ENCODE data around the gene BAIAP2L1.

Gene BAIAP2L1

DNA sequence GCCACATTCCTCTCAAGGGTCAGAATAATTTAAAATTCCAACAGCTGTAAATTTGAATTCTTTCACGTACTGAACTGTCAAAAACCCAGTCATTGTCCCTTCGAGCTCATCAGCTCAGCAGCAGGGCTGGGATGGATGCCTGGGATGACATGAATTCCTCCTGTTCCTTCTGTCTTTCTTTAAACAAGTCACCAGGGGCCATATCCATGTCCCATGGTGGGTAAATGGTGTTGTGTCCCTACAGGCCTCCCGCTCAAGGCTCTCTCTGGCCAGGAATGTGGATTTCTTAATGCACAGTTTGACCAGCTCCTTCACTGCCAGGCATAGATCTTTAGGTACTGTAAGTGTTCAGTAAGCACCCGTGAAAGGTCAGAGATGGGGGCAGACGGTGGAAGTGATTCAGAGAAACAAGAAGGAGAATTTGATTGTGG lies 135.0 kb downstream of the BAIAP2L1 start:
- DNase-seq: no peak

DNA sequence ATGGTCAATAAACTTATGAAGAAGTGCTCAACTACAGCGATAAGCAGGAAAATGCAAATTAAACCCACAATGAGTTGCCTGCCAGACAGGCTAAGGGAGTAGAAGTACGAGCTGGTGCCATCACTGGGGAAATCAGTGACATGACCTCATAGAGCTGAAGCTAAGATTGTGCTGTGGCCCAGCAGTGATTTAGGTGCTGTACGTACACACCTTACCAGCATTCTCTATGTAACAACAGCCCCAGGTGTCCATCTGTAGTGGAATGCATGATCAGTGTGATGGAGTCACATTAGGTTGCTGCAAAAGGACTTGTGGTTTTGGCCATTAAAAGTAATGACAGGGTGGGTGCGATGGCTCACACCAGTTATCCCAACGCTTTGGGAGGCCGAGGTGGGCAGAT lies 143.2 kb downstream of the BAIAP2L1 start:
- no peak for DNase-seq

- no peak for DNase-seq
Measured at GRCh38 chr7:98256431-98256830, 144.5 kb downstream of the BAIAP2L1 start.

- peak; percentile 62 for DNase-seq
Measured at GRCh38 chr7:98254951-98255610, 145.8 kb downstream of the BAIAP2L1 start.

- DNase-seq: no peak
Measured at GRCh38 chr7:98254516-98254915, 146.4 kb downstream of the BAIAP2L1 start.

- no peak for DNase-seq
Measured at GRCh38 chr7:98252425-98253054, 148.3 kb downstream of the BAIAP2L1 start.

- DNase-seq: peak; percentile 95
Measured at GRCh38 chr7:98251601-98252424, 149.1 kb downstream of the BAIAP2L1 start, which contains the start of gene TECPR1. Gene TECPR1, minus strand, starts transcription at chr7:98252232. Its CDS starts 6,086 bp downstream, at chr7:98246146.

- no peak for DNase-seq
Measured at GRCh38 chr7:98251231-98251600, 149.7 kb downstream of the BAIAP2L1 start.

GRCh38 chr7:98250789-98251188 lies 150.1 kb downstream of the BAIAP2L1 start:
- DNase-seq: peak; percentile 8

DNA sequence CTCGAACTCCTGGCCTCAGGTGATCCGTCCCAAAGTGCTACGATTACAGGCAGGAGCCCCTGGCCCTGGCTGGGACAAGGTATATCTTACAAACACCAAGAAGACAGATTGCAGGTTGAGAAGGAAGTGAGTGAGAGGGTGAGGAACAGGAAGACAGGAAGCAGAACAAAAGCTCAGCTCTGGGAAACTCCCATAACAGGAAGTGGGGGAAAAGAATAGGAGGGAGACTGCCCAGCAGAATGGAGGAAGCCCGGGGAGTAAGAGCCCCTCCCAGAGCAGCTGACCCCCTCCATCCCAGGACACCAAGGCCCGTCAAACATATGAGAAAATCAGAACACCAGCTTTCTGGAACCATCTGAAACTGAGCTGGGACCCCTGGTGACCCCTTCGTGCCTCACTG lies 151.8 kb downstream of the BAIAP2L1 start:
- no peak for DNase-seq

DNA sequence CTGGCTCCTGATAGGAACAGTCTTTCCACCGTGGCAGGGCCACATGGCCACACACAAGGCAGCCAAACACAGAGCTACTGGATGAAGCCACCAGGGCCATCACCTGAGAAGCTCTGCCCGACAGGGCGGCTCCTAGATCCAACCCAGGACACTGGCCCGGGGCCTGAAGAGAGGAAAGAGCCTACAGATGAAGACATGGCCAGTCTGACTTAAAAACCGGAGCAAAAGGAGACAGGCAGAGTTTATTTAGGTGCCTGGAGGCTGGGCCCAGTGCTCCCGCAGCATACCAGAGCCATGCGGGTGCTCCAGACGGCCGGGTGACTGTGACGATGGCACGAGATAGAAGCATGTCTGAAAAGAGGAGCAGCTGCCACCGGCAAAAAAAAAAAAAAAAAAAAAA lies 152.7 kb downstream of the BAIAP2L1 start:
- no peak for DNase-seq

DNA sequence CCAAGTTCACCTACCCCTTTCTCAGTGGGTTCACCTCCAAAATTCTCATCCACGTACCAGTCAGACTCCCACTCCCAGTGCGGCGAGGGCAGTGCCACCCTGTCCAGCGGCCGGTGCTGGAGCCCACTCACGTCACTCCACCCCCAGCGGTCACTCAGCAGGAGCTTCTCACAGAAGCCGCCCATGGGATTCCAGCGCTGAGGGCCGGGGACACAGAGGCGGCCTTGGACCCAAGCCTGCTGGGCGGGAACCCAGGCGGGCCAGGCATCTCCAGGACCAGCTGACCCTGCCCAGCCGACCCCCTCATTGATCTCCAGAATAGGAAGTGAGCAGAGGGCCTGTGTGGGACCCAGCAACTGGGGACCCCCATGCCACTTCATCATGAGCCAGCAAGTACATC lies 156.0 kb downstream of the BAIAP2L1 start:
- DNase-seq: no peak

GRCh38 chr7:98242934-98243333 lies 158.0 kb downstream of the BAIAP2L1 start:
- DNase-seq: no peak

- no peak for DNase-seq
Measured at GRCh38 chr7:98242342-98242741, 158.5 kb downstream of the BAIAP2L1 start.

DNA sequence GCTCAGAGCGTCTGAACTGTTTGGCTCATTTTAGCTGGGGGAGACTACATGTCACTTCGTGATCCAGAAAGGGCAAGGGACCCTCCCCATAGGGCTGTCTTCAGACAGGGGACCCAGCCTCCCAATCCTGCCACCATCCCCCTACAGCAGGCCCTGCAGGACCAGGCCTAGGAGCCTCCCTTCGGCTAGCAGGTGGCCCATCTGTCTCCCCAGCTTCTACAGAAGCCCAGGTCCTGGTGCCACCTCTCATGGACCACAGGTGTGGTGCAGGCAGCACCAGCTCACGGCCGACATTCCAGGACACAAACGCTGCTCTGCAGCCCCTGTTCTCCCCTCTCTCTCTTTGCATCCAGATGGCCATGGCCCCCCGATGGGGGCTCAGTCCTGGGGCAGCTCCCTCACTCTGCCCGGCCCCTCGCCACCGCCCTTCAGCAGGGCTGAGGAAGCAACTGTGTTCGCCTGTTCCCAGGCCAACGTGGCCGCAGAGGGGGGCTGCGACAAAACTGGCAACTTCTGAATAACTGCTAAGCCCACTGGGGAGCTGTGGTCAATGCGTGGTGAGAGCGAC lies 159.1 kb downstream of the BAIAP2L1 start:
- DNase-seq: no peak
